Activated naive CD8-positive, alpha-beta T cell treated with anti-CD3 and anti-CD28 coated beads, Interleukin-2, amount 50 U/mL, for 16 hours (primary cell): ENCODE results near the gene TMEM123.

Source experiments
- DNase-seq: peaks from one replicate; pipeline ENCODE4 v3.0.0-alpha.2; 2020; ENCODE audit warnings: low read depth, low spot score

Gene TMEM123

DNA sequence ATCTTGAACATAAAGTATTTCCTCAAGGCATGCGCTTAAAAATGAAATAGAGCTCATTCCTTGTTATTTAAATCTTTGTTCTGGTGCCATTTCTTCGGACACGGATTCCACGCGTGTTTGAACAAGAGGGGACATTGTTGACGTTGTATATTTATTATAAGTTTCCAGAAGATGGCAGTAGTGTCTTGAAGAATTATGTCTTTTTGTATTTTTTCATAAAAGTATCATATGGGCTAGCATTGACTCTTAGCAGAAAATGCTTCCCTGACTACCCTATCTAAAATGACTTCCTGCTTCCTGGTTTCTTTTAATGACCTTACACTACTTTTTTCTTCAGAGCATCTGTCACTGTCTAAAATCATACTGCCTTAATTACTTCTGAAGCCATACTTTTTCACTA is 85.2 kb downstream of the TMEM123 start:
- no peak for DNase-seq

GRCh38 chr11:102364991-102365390 is 87.6 kb downstream of the TMEM123 start:
- no peak for DNase-seq

GRCh38 chr11:102361086-102362031 is 91.2 kb downstream of the TMEM123 start:
- DNase-seq, result no peak

- DNase-seq, result no peak
Measured at GRCh38 chr11:102360681-102361080, 91.9 kb downstream of the TMEM123 start.

GRCh38 chr11:102359372-102359771 is 93.2 kb downstream of the TMEM123 start:
- DNase-seq, result no peak

DNA sequence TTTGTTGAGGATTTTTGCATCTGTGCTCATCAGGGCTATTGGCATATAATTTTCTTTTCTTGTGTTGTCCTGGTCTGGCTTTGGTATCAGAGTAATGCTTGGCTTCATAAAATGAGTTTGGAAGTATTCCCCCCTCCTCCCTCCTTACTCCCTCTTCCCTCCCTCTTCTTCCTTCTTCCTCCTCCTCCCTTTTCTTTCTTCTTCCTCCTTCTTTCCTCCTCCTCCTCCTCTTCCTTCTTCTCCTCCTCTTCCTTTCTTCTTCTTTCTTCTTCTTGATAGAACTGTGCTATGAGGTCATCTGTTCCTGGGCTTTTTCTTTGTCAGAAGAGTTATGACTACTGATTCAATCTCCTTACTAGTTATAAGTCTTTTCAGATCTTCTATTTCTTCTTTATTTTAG is 95.4 kb downstream of the TMEM123 start:
- DNase-seq, result no peak

GRCh38 chr11:102347462-102348370 is 104.8 kb downstream of the TMEM123 start:
- no peak for DNase-seq

DNA sequence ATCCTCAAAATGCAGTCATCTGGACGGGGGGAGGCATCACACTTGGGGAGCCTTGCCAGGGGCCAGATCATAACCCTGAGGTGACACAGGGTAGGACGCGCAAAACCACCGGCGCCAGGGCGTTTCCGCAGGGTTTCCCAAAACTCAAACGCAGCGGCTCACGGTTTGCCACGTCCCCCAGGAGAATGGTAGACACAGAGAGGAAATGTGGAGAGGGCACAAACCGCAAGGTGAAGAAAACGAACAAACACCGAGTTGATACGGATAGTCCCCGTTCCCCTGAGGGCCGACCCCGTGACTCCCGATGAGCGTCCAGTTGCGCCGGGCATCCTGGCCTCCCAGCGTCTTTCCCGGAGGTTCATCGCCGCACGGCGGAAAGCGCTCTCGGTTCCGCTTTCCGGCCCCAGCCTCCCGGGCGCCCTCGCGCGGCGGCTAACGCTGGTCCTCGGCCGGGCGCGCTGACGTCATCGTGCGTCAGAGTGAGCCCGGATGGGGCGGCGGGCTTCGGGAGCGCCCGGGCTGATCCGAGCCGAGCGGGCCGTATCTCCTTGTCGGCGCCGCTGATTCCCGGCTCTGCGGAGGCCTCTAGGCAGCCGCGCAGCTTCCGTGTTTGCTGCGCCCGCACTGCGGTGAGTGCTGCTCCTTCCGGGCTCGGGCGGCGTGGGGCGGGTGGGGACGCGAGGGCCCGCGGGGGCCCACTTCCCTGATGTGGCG is 105.7 kb downstream of the TMEM123 start, which contains the start of gene BIRC2:
Gene BIRC2 (plus strand): TSS at position 467 of the 714 bp plus-strand sequence. CDS start 2,641 bp downstream, outside the sequence.
- DNase-seq, result peak; percentile 84

DNA sequence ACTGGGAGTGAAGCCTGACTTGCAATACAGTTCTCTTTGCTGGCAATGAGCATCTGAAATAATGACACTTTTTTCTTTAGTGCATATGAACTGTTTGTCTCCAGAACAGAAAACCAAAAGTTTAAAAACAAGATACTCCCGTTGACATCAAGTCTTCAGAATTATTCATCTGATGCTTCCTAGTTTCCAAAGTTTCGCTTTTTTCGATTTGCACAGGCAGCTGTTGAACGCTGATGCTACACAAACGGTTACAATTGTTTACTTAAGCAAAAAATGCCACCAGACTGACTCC is 106.2 kb downstream of the TMEM123 start:
- DNase-seq, result no peak
